Panc1 (cell line): ENCODE data around the gene DLL4. TPM values are rescaled to one million over a fixed set of nuclear protein-coding genes. Genes with fewer than 3 reads are reported as not detected.

Experiments
- ATAC-seq: fragments of 200-7000 bp; cut with Tn5 transposase; 2 replicates; pipeline ENCODE4 v1.9.1; 2020; ENCODE audit warnings: mild to moderate bottlenecking, moderate library complexity
- BruUV-seq: library from RNA; stranded (reverse); fragments of 400-500 nt; replicated peaks from 2 replicates; lab custom pipeline; 2021; lab: Mats Ljungman, UMichigan
- CTCF ChIA-PET: fragments of 300-600 bp; sonication (Branson Sonifier 250); formaldehyde crosslinking; loops from one replicate; lab custom pipeline; 2022; ENCODE audit warnings: antibody characterized with exemption; lab: Charles Lee
- POLR2A ChIA-PET: fragments of 300-600 bp; sonication (Branson Sonifier 250); formaldehyde crosslinking; loops from one replicate; lab custom pipeline; 2022; ENCODE audit warnings: antibody characterized with exemption; lab: Charles Lee
- DNase-seq: peaks from one replicate; pipeline ENCODE4 v3.0.0-alpha.2; 2010; ENCODE audit warnings: low read depth, low spot score
- H3K27ac ChIP-seq: 2 replicates; pipeline ENCODE4 v1.5.1; 2011; ENCODE audit warnings: mild to moderate bottlenecking, low read length, inconsistent platforms
- H3K27me3 ChIP-seq: fragments of 200-500 bp; sonication (Bioruptor generic); 2 replicates; pipeline ENCODE4 v1.6.0; 2014; ENCODE audit warnings: low read length, inconsistent platforms; ENCODE audit not compliant: control insufficient read depth, insufficient read depth
- H3K36me3 ChIP-seq: fragments of 200-500 bp; sonication (Bioruptor generic); 2 replicates; pipeline ENCODE4 v1.5.1; 2014; ENCODE audit warnings: inconsistent platforms, mild to moderate bottlenecking, low read length, moderate library complexity; ENCODE audit not compliant: control insufficient read depth, insufficient read depth
- H3K4me1 ChIP-seq: 2 replicates; pipeline ENCODE4 v1.5.1; 2011; ENCODE audit warnings: inconsistent platforms, mild to moderate bottlenecking, low read length, moderate library complexity; ENCODE audit not compliant: control insufficient read depth, insufficient read depth
- H3K4me3 ChIP-seq, 2 experiments: 2 replicates each; pipeline ENCODE4 v1.5.1; 2011 to 2012; ENCODE audit warnings: low read depth in 2 of 2, low read length in 2 of 2, mild to moderate bottlenecking in 2 of 2, inconsistent platforms in 1 of 2, moderate library complexity in 1 of 2
- H3K9me3 ChIP-seq: fragments of 200-500 bp; sonication (Bioruptor generic); 2 replicates; pipeline ENCODE4 v1.5.1; 2014; ENCODE audit warnings: low read depth, mild to moderate bottlenecking, inconsistent platforms, low read length, moderate library complexity; ENCODE audit not compliant: control insufficient read depth, insufficient read depth
- POLR2AphosphoS5 ChIP-seq: IDR thresholded peaks from 2 replicates; pipeline ENCODE4 v1.6.1; 2012; ENCODE audit warnings: mild to moderate bottlenecking, low read depth, low read length, moderate library complexity
- SIN3A ChIP-seq: IDR thresholded peaks from 2 replicates; pipeline ENCODE4 v1.6.1; 2012; ENCODE audit warnings: low read depth, mild to moderate bottlenecking, low read length, moderate library complexity, borderline replicate concordance; ENCODE audit not compliant: insufficient read depth
- TCF7L2 ChIP-seq: IDR thresholded peaks from 2 replicates; pipeline ENCODE4 v1.6.1; 2011; ENCODE audit warnings: mild to moderate bottlenecking, low read depth, low read length, inconsistent platforms
- in situ Hi-C: cut with HindIII; loops from 2 replicates; pipeline ENCODE4 v1.10.0; 2016; ENCODE audit warnings: low sequenced_read_pairs, low pct_unique_long_range_greater_than_20kb
- intact Hi-C: fragments of 100-400 bp; cut with micrococcal nuclease; formaldehyde crosslinking; loops from one replicate; pipeline ENCODE4 v1.10.0; 2022; ENCODE audit not compliant: unreplicated experiment
- total RNA-seq: library from RNA; stranded (reverse); gene quantifications from one replicate; pipeline ENCODE4 v1.2.1, GENCODE V29; 2021; ENCODE audit not compliant: unreplicated experiment
- TF ChIP-seq, protein P1 (sequence below), 2 experiments: IDR thresholded peaks; 2 replicates each; pipeline ENCODE4 v1.6.1; 2011 to 2012; ENCODE audit warnings: low read depth in 2 of 2, control low read depth in 1 of 2, low read length in 1 of 2, mild to moderate bottlenecking in 1 of 2, moderate library complexity in 1 of 2; ENCODE audit not compliant: insufficient read depth in 1 of 2
- TF ChIP-seq, protein P2 (sequence below): fragments of 450-650 bp; IDR thresholded peaks from 2 replicates; pipeline ENCODE4 v1.5.1; 2017; ENCODE audit warnings: mild to moderate bottlenecking

DLL4 gene
- total RNA-seq, 1 experiment from 2014 or later = 0.31 TPM

DNA sequence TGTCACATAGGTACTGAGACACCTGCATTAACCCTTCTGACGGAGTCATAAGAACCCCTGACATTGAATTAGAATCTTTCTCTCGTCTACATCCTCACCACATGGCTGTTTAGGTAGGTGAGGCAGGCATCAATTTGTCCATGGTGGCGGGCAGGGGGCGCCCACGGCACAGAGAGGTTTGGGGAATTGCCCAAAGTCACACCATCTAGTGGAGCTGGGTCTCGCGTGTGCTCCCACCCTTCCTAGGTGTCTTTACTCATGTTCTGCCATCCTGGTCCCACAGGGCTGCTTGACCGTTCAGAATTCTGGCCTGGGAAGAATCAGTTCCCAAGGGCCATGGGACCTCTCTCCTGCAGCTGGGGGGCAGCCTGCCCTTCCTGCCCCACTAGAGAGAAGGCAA, 14.7 kb upstream of the DLL4 start:
- intact Hi-C loops = no loop called here
- Histone ChIP-seq H3K4me3 (no peak overlapping the region), H3K4me1 (no peaks in the 10 kb centered on the region), H3K9me3 (no peaks in the 10 kb centered on the region), H3K36me3 (no peaks in the 10 kb centered on the region), H3K27me3 (no peaks in the 10 kb centered on the region), H3K27ac (no peak overlapping the region)
- ChIA-PET POLR2A (interaction anchor here (0.6 kb wide), 1 partner anchor 184 kb away, joined by 5 read pairs; no protein-coding TSS in a partner anchor), CTCF (interaction anchor here (0.6 kb wide), 1 partner anchor 278 kb away, joined by 3 read pairs; no protein-coding TSS in a partner anchor)
- TF ChIP-seq, protein P1, sequence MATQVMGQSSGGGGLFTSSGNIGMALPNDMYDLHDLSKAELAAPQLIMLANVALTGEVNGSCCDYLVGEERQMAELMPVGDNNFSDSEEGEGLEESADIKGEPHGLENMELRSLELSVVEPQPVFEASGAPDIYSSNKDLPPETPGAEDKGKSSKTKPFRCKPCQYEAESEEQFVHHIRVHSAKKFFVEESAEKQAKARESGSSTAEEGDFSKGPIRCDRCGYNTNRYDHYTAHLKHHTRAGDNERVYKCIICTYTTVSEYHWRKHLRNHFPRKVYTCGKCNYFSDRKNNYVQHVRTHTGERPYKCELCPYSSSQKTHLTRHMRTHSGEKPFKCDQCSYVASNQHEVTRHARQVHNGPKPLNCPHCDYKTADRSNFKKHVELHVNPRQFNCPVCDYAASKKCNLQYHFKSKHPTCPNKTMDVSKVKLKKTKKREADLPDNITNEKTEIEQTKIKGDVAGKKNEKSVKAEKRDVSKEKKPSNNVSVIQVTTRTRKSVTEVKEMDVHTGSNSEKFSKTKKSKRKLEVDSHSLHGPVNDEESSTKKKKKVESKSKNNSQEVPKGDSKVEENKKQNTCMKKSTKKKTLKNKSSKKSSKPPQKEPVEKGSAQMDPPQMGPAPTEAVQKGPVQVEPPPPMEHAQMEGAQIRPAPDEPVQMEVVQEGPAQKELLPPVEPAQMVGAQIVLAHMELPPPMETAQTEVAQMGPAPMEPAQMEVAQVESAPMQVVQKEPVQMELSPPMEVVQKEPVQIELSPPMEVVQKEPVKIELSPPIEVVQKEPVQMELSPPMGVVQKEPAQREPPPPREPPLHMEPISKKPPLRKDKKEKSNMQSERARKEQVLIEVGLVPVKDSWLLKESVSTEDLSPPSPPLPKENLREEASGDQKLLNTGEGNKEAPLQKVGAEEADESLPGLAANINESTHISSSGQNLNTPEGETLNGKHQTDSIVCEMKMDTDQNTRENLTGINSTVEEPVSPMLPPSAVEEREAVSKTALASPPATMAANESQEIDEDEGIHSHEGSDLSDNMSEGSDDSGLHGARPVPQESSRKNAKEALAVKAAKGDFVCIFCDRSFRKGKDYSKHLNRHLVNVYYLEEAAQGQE (IDR thresholded peaks at IDR 0.05; ENCODE audit: insufficient read depth in 1 of 2, low read depth in 2 of 2, low read length in 1 of 2) = no peak
- TF ChIP-seq SIN3A = no peak
- no peak for TF ChIP-seq POLR2AphosphoS5
- TF ChIP-seq, protein P2, sequence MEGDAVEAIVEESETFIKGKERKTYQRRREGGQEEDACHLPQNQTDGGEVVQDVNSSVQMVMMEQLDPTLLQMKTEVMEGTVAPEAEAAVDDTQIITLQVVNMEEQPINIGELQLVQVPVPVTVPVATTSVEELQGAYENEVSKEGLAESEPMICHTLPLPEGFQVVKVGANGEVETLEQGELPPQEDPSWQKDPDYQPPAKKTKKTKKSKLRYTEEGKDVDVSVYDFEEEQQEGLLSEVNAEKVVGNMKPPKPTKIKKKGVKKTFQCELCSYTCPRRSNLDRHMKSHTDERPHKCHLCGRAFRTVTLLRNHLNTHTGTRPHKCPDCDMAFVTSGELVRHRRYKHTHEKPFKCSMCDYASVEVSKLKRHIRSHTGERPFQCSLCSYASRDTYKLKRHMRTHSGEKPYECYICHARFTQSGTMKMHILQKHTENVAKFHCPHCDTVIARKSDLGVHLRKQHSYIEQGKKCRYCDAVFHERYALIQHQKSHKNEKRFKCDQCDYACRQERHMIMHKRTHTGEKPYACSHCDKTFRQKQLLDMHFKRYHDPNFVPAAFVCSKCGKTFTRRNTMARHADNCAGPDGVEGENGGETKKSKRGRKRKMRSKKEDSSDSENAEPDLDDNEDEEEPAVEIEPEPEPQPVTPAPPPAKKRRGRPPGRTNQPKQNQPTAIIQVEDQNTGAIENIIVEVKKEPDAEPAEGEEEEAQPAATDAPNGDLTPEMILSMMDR = no peak
- TF ChIP-seq TCF7L2 = no peak
- ATAC-seq (no peak; the same call in 1 of the 2 replicates), DNase-seq (no peak)
- BruUV-seq = no TSS peak
- in situ Hi-C loops = no loop called here

DNA sequence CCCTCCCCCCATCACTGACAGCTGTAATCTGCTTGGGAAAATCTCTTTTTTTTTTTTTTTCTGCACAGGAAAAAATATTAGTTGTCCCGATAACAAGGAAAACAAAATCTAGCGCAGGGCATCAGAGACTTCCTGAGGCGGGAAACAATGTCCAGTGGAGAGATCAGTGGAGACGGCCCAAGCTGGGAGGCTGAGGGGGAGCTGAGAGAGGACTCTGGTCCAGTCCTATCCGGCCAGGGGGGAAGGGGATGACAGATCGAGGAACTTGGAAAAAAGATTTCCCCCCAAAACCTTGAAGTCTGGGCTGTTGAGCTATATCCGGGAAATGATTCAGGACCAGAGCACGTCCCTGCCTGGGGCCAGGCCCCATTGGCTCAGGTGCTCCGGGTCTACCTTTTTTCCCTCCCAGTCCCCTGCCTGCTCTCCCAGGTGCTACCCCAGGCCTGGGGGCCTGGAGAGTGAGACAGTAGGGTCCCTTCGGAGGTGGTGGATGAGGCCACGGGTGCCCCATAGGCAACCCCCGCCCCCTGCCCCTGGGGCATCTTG, 14.0 kb upstream of the DLL4 start:
- H3K36me3 ChIP-seq = no peaks in the 10 kb centered on the region
- DNase-seq = no peak
- intact Hi-C loops = no loop called here
- CTCF ChIA-PET = interaction anchor here (0.6 kb wide), 1 partner anchor 277 kb away, joined by 3 read pairs; no protein-coding TSS in a partner anchor
- H3K27ac ChIP-seq = no peak overlapping the region
- in situ Hi-C loops = no loop called here
- TF ChIP-seq POLR2AphosphoS5 (no peak), SIN3A (no peak)
- TF ChIP-seq, protein P2 = no peak
- TF ChIP-seq, protein P1 (IDR thresholded peaks at IDR 0.05; ENCODE audit: insufficient read depth in 1 of 2, low read depth in 2 of 2, low read length in 1 of 2) = no peak
- no peak for ATAC-seq
- no TSS peak for BruUV-seq
- POLR2A ChIA-PET = interaction anchor here (0.6 kb wide), 1 partner anchor 183 kb away, joined by 5 read pairs; no protein-coding TSS in a partner anchor
- H3K4me1 ChIP-seq = no peaks in the 10 kb centered on the region
- H3K4me3 ChIP-seq = no peak overlapping the region
- no peaks in the 10 kb centered on the region for H3K9me3 ChIP-seq
- H3K27me3 ChIP-seq = no peaks in the 10 kb centered on the region
